HCT116 (cell line): Measurements from ENCODE around the gene CEP72. TPM values are rescaled to one million over a fixed set of nuclear protein-coding genes. Genes with fewer than 3 reads are reported as not detected.

Experiments
- ATAC-seq: fragments of 200-7000 bp; cut with Tn5 transposase; 2 replicates; pipeline ENCODE4 v1.9.1; 2020; ENCODE audit warnings: mild to moderate bottlenecking, moderate library complexity
- BruUV-seq: library from RNA; stranded (reverse); fragments of 400-500 nt; replicated peaks from 2 replicates; lab custom pipeline; 2021; lab: Mats Ljungman, UMichigan
- CTCF ChIA-PET: fragments of 300-600 bp; sonication (Branson Sonifier 250); formaldehyde crosslinking; loops from one replicate; lab custom pipeline; 2021; ENCODE audit warnings: antibody characterized with exemption; lab: Charles Lee
- POLR2A ChIA-PET: fragments of 300-600, 350-600 bp; sonication (Branson Sonifier 250); formaldehyde crosslinking; loops from one replicate; lab custom pipeline; 2021; ENCODE audit warnings: antibody characterized with exemption; lab: Charles Lee
- RAD21 ChIA-PET, 2 experiments: fragments of 300-600 bp; sonication (Branson Sonifier 250); formaldehyde crosslinking; loops; one replicate each; lab custom pipeline; 2023; ENCODE audit warnings: low total read pairs in 2 of 2; ENCODE audit not compliant: uncharacterized antibody in 2 of 2, unreplicated experiment in 2 of 2, low non-redundant PET in 1 of 2; lab: Charles Lee
- DNase-seq: peaks from one replicate; pipeline ENCODE4 v3.0.0-alpha.2; 2010; ENCODE audit warnings: low read depth, low spot score
- H2AFZ ChIP-seq: fragments of 200-600 bp; shearing (Covaris generic), sonication (generic); 2 replicates; pipeline ENCODE4 v1.6.1; 2017; ENCODE audit warnings: low read depth, mixed run types, mixed read lengths, antibody characterized with exemption, low read length; ENCODE audit not compliant: poor library complexity, severe bottlenecking
- H3K27ac ChIP-seq: 2 replicates; pipeline ENCODE4 v1.5.1; 2012; ENCODE audit warnings: low read depth, low read length
- H3K27me3 ChIP-seq: fragments of 200-600 bp; sonication (generic); 2 replicates; pipeline ENCODE4 v1.6.1; 2016; ENCODE audit warnings: mixed run types, low read length, mixed read lengths; ENCODE audit not compliant: insufficient read depth
- H3K36me3 ChIP-seq, 2 experiments: fragments of 200-500 bp in 1 of 2; fragments of 200-600 bp in 1 of 2; sonication (Bioruptor generic) in 1 of 2; sonication (generic) in 1 of 2; 2 replicates each; pipeline versions ENCODE4 v1.5.1 to v1.6.1; 2014 to 2016; ENCODE audit warnings: low read length in 2 of 2, inconsistent platforms in 1 of 2, mixed read lengths in 1 of 2, mixed run types in 1 of 2; ENCODE audit not compliant: insufficient read depth in 2 of 2, control insufficient read depth in 1 of 2
- H3K4me1 ChIP-seq, 2 experiments: fragments of 200-600 bp in 1 of 2; sonication (generic) in 1 of 2; 2 replicates each; pipeline versions ENCODE4 v1.5.1 to v1.6.1; 2012 to 2017; ENCODE audit warnings: low read length in 2 of 2, inconsistent platforms in 1 of 2, mild to moderate bottlenecking in 1 of 2, mixed read lengths in 1 of 2, mixed run types in 1 of 2, moderate library complexity in 1 of 2; ENCODE audit not compliant: insufficient read depth in 2 of 2, control insufficient read depth in 1 of 2
- H3K4me2 ChIP-seq: fragments of 200-600 bp; sonication (generic); 2 replicates; pipeline ENCODE4 v1.6.1; 2017; ENCODE audit warnings: mixed run types, low read length, mixed read lengths
- H3K4me3 ChIP-seq, 2 experiments: fragments of 200-600 bp in 1 of 2; sonication (generic) in 1 of 2; replicated peaks in 1 of 2; 2 replicates each; pipeline ENCODE4 v1.5.1; 2011 to 2016; ENCODE audit warnings: low read length in 2 of 2, control low read depth in 1 of 2, low read depth in 1 of 2, mild to moderate bottlenecking in 1 of 2, mixed read lengths in 1 of 2, mixed run types in 1 of 2
- H3K79me2 ChIP-seq: fragments of 200-600 bp; sonication (generic); 2 replicates; pipeline ENCODE4 v1.6.1; 2017; ENCODE audit warnings: mild to moderate bottlenecking, mixed run types, low read length, moderate library complexity, mixed read lengths; ENCODE audit not compliant: insufficient read depth
- H3K9ac ChIP-seq: fragments of 200-600 bp; sonication (generic); 2 replicates; pipeline ENCODE4 v1.6.1; 2016; ENCODE audit warnings: low read length, mixed read lengths
- H3K9me2 ChIP-seq: fragments of 200-600 bp; sonication (generic), shearing (Covaris generic); 2 replicates; pipeline ENCODE4 v1.6.1; 2017; ENCODE audit warnings: mixed run types, mild to moderate bottlenecking, moderate library complexity; ENCODE audit not compliant: insufficient read depth
- H3K9me3 ChIP-seq, 2 experiments: fragments of 200-500 bp in 1 of 2; fragments of 200-600 bp in 1 of 2; sonication (Bioruptor generic) in 1 of 2; sonication (generic) in 1 of 2; 2 replicates each; pipeline ENCODE4 v1.6.1; 2014 to 2017; ENCODE audit warnings: low read length in 2 of 2, mixed read lengths in 2 of 2, inconsistent platforms in 1 of 2, low read depth in 1 of 2, mild to moderate bottlenecking in 1 of 2, mixed run types in 1 of 2, moderate library complexity in 1 of 2; ENCODE audit not compliant: control insufficient read depth in 1 of 2, insufficient read depth in 1 of 2
- H4K20me1 ChIP-seq: fragments of 200-600 bp; sonication (generic), shearing (Covaris generic); 2 replicates; pipeline ENCODE4 v1.6.1; 2017; ENCODE audit warnings: mixed run types, mild to moderate bottlenecking, moderate library complexity; ENCODE audit not compliant: insufficient read depth
- CBX3 ChIP-seq: IDR thresholded peaks from 2 replicates; pipeline ENCODE4 v1.6.1; 2012; ENCODE audit warnings: low read depth
- EGR1 ChIP-seq: IDR thresholded peaks from 2 replicates; pipeline ENCODE4 v1.6.1; 2012; ENCODE audit warnings: low read depth
- ELF1 ChIP-seq: IDR thresholded peaks from 2 replicates; pipeline ENCODE4 v1.6.1; 2012; ENCODE audit warnings: low read depth, borderline replicate concordance
- EZH2phosphoT487 ChIP-seq: fragments of 200-600 bp; IDR thresholded peaks from 2 replicates; pipeline ENCODE4 v1.6.1; 2018; ENCODE audit warnings: antibody characterized with exemption, borderline replicate concordance
- FOSL1 ChIP-seq: IDR thresholded peaks from 2 replicates; pipeline ENCODE4 v1.6.1; 2012; ENCODE audit warnings: low read depth
- JUND ChIP-seq: IDR thresholded peaks from 2 replicates; pipeline ENCODE4 v1.6.1; 2012
- POLR2A ChIP-seq: IDR thresholded peaks from 2 replicates; pipeline ENCODE4 v1.7.0; 2011; ENCODE audit warnings: borderline replicate concordance; ENCODE audit not compliant: insufficient read depth, insufficient read length; ENCODE audit errors: extremely low read depth
- POLR2AphosphoS5 ChIP-seq: IDR thresholded peaks from 2 replicates; pipeline ENCODE4 v1.6.1; 2011; ENCODE audit warnings: mild to moderate bottlenecking, low read depth, low read length, moderate library complexity
- REST ChIP-seq: IDR thresholded peaks from 2 replicates; pipeline ENCODE4 v1.6.1; 2012; ENCODE audit warnings: low read depth
- SIN3A ChIP-seq: IDR thresholded peaks from 2 replicates; pipeline ENCODE4 v1.6.1; 2012; ENCODE audit warnings: low read depth
- SP1 ChIP-seq: IDR thresholded peaks from 2 replicates; pipeline ENCODE4 v1.6.1; 2012; ENCODE audit warnings: low read depth
- TCF7L2 ChIP-seq: IDR thresholded peaks from 2 replicates; pipeline ENCODE4 v1.7.0; 2011; ENCODE audit warnings: borderline replicate concordance, inconsistent platforms; ENCODE audit not compliant: insufficient read depth, insufficient read length; ENCODE audit errors: extremely low read depth
- YY1 ChIP-seq: IDR thresholded peaks from 2 replicates; pipeline ENCODE4 v1.6.1; 2011; ENCODE audit warnings: low read length, low read depth, moderate library complexity, mild to moderate bottlenecking; ENCODE audit not compliant: insufficient replicate concordance; ENCODE audit errors: extremely low read depth
- ZBTB33 ChIP-seq: IDR thresholded peaks from 2 replicates; pipeline ENCODE4 v1.6.1; 2011; ENCODE audit warnings: mild to moderate bottlenecking, low read length, moderate library complexity; ENCODE audit not compliant: insufficient replicate concordance; ENCODE audit errors: extremely low read depth
- ZFX ChIP-seq: fragments of 450-650 bp; IDR thresholded peaks from 2 replicates; pipeline ENCODE4 v1.6.1; 2017
- intact Hi-C: fragments of 100-400 bp; cut with micrococcal nuclease; formaldehyde crosslinking; loops from 2 replicates; pipeline ENCODE4 v1.10.0; 2022
- total RNA-seq: library from RNA; stranded (reverse); gene quantifications from one replicate; pipeline ENCODE4 v1.2.1, GENCODE V29; 2021; ENCODE audit not compliant: unreplicated experiment

The CEP72 gene
- total RNA-seq, 1 experiment from 2014 or later = 25.6 TPM

- RAD21 ChIA-PET = no interaction called here
- no peak for DNase-seq
- TF ChIP-seq SIN3A (no peak), CBX3 (no peak), EZH2phosphoT487 (no peak), POLR2AphosphoS5 (no peak), EGR1 (no peak), ELF1 (no peak), JUND (no peak), TCF7L2 (no peak), ZBTB33 (no peak), FOSL1 (no peak), ZFX (no peak), YY1 (no peak), REST (no peak), SP1 (no peak), POLR2A (no peak)
- no TSS peak for BruUV-seq
- H3K27me3 ChIP-seq = no peaks in the 10 kb centered on the region
- CTCF ChIA-PET = no interaction called here
- H3K79me2 ChIP-seq = no peaks in the 10 kb centered on the region
- H4K20me1 ChIP-seq = no peaks in the 10 kb centered on the region
- H3K36me3 ChIP-seq = 0 out of 4 replicates have a peak, but pooled peaks cover 0 to 3% of the 10 kb centered on the region in 2 experiments
- H3K27ac ChIP-seq = no peak overlapping the region
- POLR2A ChIA-PET = no interaction called here
- H3K4me3 ChIP-seq = no peak overlapping the region
- no peaks in the 10 kb centered on the region for H3K9me3 ChIP-seq
- H2AFZ ChIP-seq = no peak overlapping the region
- intact Hi-C loops = loop anchor here (10.0 kb wide), 1 partner anchor 492 kb away; no protein-coding TSS in a partner anchor
- peaks cover 0 to 33% of the 10 kb centered on the region in 2 experiments; a peak in 2 of 4 replicates for H3K4me1 ChIP-seq
- H3K4me2 ChIP-seq = peak overlapping the region; percentile 37
- ATAC-seq = peak; percentile 3; the same call in 1 of the 2 replicates
- H3K9ac ChIP-seq = 0 out of 2 replicates have a peak overlapping the region, but pooled peaks have one; percentile 8
- H3K9me2 ChIP-seq = no peaks in the 10 kb centered on the region
Observed at GRCh38 chr5:672329-673160, 60.4 kb downstream of the CEP72 start.
